AG04449 (cell line): ENCODE results near the gene POP7.
A peak's percentile ranks its signal among the peaks of the same experiment; 100 is the strongest.
"Not testable (repeated sequence)": the region's sequence is repeated elsewhere in the genome, so short reads cannot be mapped to it uniquely, and the experiment has no call there.

ENCODE experiments used
- CTCF ChIA-PET: fragments of 350-600 bp; formaldehyde crosslinking; extraction: SDS; loops from one replicate; lab custom pipeline; 2021; ENCODE audit warnings: antibody characterized with exemption; lab: Yijun Ruan, JAX
- POLR2A ChIA-PET: fragments of 400-600, 350-600 bp; formaldehyde crosslinking; extraction: SDS; loops from one replicate; lab custom pipeline; 2020; ENCODE audit warnings: antibody characterized with exemption, inconsistent platforms; lab: Yijun Ruan, JAX
- DNase-seq: peaks from one replicate; pipeline ENCODE4 v3.0.0-alpha.2; 2010; ENCODE audit warnings: low read depth, low spot score
- H3K4me3 ChIP-seq: 2 replicates; pipeline ENCODE4 v1.5.1; 2011; ENCODE audit warnings: low read depth, mild to moderate bottlenecking, control low read depth, low read length
- CTCF ChIP-seq: IDR thresholded peaks from one replicate; pipeline ENCODE4 v1.5.1; 2011; ENCODE audit warnings: mild to moderate bottlenecking, moderate library complexity, low read length, control low read depth, inconsistent platforms; ENCODE audit not compliant: insufficient read depth; ENCODE audit errors: missing control alignments

POP7 gene

DNA sequence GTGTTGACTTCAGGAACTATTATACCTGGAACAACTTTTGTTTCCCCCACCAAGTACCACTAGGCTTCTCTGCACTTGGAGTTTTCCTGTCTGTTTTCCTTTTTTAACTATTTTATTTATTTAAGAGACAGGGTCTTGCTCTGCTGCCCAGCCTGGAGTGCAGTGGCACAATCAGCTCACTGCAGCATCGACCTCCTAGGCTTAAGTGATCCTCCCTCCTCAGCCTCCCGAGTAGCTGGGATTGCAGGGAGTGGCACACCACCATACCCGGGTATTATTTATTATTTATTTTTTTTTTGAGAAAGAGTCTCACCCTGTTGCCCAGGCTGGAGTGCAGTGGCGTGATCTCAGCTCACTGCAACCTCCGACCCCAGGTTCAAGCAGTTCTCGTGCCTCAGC lies 9.8 kb upstream of the POP7 start:
- H3K4me3 ChIP-seq, result no peak overlapping the region
- no peak for DNase-seq
- ChIA-PET CTCF (interaction anchor here (0.8 to 4.4 kb wide), 4 partner anchors 9 to 156 kb away, joined by 3 to 46 read pairs (median 16); partner anchors contain the start of genes POP7 and SLC12A9), POLR2A (interaction anchor here (0.8 kb wide), 1 partner anchor 13 kb away, joined by 3 read pairs; no protein-coding TSS in a partner anchor)
- no peak for TF ChIP-seq CTCF

DNA sequence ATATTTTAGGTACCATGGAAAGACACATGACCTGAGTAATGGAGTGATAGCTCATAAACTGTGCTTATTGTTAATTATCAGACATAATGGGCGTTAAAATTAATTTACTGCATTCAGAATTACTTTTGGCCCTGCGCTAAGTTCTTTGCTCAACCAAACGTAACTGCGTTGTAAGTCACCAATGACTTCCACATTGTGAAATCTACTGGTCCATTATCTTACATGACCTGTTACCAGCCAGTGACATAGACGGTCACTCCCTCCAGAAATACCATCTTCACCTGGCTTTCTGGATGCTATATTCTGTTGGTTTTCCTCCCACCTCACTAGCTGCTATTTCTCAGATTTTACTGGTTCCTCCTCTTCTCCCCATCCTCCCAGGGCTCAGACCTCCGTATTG lies 6.9 kb upstream of the POP7 start:
- DNase-seq, result no peak
- no peak overlapping the region for H3K4me3 ChIP-seq
- TF ChIP-seq CTCF, result no peak
- ChIA-PET POLR2A (no interaction called here), CTCF (interaction anchor here (8.5 to 14.6 kb wide), 2 partner anchors 8 to 151 kb away, joined by 119 to 330 read pairs; partner anchors contain the start of genes GIGYF1 and SLC12A9)

- POLR2A ChIA-PET, H3K4me3 ChIP-seq, DNase-seq: not testable (repeated sequence)
- CTCF ChIA-PET, result interaction anchor here (0.6 to 14.6 kb wide), 7 partner anchors 10 to 231 kb away, joined by 3 to 330 read pairs (median 3); partner anchors contain the start of genes GIGYF1 and SLC12A9
These were observed 4.8 kb upstream of the POP7 start for GRCh38 chr7:100701089-100701488.

- ChIA-PET CTCF (interaction anchor here (0.6 to 14.6 kb wide), 63 partner anchors 9 to 513 kb away, joined by 3 to 330 read pairs (median 5); partner anchors contain the start of genes EPHB4, EPO, FBXO24 and GIGYF1), POLR2A (interaction anchor here (0.8 to 2.4 kb wide), 12 partner anchors 12 to 184 kb away, joined by 3 to 22 read pairs (median 6); partner anchors contain the start of genes EPHB4, FBXO24, GIGYF1 and LRCH4)
- DNase-seq, result no peak
- H3K4me3 ChIP-seq, result peak overlapping the region; percentile 92
- peak; percentile 98 for TF ChIP-seq CTCF
These were observed 585 bp upstream of the POP7 start for GRCh38 chr7:100705320-100705752.

GRCh38 chr7:100706672-100707311 lies 871 bp downstream of the POP7 start:
- DNase-seq, result no peak
- CTCF ChIA-PET, result interaction anchor here (1.8 to 14.6 kb wide), 9 partner anchors 8 to 150 kb away, joined by 6 to 330 read pairs (median 28); partner anchors contain the start of genes EPHB4, GIGYF1 and SLC12A9
- no peak for TF ChIP-seq CTCF
- peak overlapping the region; percentile 92 for H3K4me3 ChIP-seq
- POLR2A ChIA-PET, result interaction anchor here (1.2 to 2.4 kb wide), 4 partner anchors 13 to 169 kb away, joined by 6 to 17 read pairs (median 10); partner anchors contain the start of genes GIGYF1, SRRT and TRIP6

GRCh38 chr7:100708395-100708794 lies 2.5 kb downstream of the POP7 start:
- CTCF ChIA-PET, result interaction anchor here (1.0 to 14.6 kb wide), 3 partner anchors 12 to 142 kb away, joined by 3 to 330 read pairs (median 4); partner anchors contain the start of genes EPHB4, EPO and SLC12A9
- no peak for TF ChIP-seq CTCF
- H3K4me3 ChIP-seq, result no peak overlapping the region
- no peak for DNase-seq
- POLR2A ChIA-PET, result no interaction called here
